ENCODE data around the gene UGT1A4.
"Not testable (repeated sequence)": the region's sequence is repeated elsewhere in the genome, so short reads cannot be mapped to it uniquely, and the experiment has no call there.

Gene UGT1A4

DNA sequence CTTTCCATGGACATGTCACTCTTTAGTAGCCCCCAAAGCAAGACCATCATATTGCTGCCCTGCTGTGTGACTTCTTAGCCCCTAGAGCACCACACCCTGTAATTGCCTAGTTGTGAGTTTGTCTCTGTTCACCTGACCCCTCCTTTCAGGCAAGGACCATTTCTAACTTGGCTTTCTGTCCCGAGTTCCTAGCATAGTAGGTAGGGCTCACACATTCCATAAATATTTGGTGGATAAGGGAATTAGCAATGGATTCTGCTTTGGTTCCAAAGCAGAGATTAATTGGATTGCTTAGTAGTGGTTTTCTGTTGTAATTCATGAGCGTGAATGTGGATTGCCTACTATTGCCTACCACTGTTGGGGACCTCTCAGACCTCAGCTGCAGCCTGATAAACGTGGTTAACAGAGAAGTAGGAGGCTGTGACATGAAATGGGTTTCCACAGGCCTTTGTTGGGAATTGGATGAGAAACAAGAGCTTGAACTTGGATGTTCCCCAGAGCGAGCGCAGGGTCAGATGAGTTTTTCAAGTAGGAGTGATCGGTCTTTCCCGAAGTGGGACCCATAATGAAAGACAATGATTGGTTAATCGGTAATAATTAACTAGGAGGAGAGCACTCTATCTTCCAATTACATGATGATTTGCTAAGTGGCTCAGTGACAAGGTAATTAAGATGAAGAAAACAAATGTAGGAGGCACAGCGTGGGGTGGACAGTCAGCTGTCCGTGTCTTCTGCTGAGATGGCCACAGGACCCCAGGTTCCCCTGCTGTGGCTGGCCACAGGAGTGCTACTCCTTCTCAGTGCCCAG is 28.1 kb downstream of the UGT1A4 start:
- in situ Hi-C loops (cut with MboI; ENCODE audit: low sequenced_read_pairs): no loop called here

DNA sequence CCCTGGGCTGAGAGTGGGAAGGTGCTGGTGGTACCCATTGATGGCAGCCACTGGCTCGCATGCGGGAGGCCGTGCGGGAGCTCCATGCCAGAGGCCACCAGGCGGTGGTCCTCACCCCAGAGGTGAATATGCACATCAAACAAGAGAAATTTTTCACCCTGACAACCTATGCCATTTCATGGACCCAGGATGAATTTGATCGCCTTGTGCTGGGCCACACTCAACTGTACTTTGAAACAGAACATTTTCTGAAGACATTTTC is 28.7 kb downstream of the UGT1A4 start:
- in situ Hi-C loops (cut with MboI; ENCODE audit: low sequenced_read_pairs): no loop called here

DNA sequence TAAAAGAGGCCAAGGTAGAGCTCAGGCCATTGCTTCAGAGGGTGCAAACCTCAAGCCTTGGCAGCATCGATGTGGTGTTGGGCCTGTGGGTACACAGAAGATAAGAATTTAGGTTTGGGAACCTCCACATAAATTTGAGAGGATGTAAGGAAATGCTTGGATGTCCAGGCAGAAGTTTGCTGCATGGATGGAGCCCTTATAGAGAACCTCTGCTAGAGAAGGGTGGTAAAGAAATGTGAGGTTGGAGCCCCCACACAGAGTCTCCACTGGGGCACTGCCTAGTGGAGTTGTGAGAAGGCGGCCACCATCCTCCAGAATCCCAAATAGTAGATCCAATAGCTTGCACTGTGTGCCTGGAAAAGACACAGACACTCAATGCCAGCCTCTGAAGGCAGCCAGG is 32.2 kb downstream of the UGT1A4 start:
- in situ Hi-C loops (cut with MboI; ENCODE audit: low sequenced_read_pairs): not testable (repeated sequence)

DNA sequence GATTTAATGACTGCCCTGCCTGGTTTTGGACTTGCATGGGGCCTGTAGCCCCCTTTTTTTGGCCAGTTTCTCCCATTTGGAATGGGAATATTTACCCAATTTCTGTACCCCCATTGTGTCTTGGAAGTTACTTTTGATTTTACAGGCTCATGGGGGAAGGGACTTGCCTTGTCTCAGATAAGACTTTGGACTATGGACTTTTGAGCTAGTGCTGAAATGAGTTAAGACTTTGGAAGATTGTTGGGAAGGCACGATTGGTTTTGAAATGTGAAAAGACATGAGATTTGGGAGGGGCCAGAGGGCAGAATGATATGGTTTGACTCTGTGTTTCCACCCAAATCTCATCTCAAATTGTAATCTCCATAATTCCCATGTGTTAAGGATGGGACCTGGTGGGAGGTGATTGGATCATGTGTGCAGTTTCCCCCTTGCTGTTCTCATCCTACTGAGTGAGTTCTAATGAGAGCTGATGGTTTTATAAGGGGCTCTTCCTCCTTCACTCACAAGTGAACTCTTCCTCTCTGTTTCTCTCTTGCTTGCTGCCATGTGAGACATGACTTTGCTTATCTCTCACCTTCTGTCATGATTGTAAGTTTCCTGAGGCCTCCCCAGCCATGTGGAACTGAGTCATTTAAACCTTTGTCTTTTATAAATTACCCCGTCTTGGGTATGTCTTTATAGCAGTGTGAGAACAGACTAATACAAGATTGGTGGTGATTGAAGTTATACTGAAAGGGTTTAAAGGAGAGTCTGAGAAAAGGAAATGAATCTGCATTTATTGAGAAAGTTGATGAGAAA is 32.9 kb downstream of the UGT1A4 start:
- in situ Hi-C loops (cut with MboI; ENCODE audit: low sequenced_read_pairs): not testable (repeated sequence)

DNA sequence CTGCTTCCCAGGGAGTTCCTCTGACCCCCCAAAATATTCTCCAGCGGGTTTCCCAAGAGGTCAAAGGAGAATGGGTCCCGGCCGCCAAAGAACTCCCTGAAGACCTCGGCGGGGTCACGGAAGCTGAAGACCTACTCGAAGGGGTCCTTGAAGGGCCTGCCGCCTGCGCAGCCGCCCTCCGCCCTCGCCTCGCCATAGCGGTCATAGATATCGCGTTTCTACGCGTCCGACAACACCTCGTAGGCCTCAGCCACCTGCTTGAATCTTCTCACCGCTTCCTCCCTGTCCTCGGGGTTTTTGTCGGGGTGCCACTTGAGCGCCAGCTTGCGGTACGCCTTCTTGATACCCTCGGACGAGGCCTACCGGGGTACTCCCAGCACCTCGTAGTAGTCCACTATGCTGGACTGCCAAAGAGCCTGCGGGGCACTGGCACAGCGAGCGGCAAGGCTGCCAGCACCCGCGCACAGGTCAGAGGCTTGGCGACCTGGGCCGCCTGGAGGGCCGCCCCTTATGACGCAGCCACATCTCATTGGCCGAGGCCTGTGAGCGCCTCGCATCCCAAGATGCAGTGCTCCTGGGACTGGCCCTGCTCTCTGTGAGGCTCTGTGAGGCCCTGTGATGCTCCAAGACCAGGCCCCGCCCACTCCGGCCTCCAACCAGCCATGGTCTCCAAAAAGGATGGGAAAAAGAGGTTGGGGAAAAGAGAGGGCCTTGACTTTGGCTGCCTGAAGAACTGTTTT is 36.5 kb downstream of the UGT1A4 start:
- in situ Hi-C loops (cut with MboI; ENCODE audit: low sequenced_read_pairs): no loop called here

DNA sequence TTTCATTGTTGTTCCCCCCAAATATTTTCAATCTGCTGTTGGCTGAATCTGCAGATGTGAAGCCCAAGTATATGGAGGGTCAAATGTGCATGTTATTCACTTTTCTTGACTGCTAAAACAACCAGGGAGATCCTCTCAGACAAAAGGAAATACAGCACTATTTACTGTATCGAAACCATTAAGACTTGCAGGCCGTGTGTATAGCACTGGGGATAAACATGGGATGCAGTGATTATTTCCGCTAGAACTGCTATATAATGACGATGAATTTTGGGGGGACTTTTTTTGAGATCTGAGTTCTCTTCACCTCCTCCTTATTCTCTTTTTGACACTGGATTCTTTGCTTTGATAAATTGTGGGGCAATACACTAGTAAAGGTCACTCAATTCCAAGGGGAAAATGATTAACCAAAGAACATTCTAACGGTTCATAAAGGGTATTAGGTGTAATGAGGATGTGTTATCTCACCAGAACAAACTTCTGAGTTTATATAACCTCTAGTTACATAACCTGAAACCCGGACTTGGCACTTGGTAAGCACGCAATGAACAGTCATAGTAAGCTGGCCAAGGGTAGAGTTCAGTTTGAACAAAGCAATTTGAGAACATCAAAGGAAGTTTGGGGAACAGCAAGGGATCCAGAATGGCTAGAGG is 38.0 kb downstream of the UGT1A4 start:
- in situ Hi-C loops (cut with MboI; ENCODE audit: low sequenced_read_pairs): no loop called here

DNA sequence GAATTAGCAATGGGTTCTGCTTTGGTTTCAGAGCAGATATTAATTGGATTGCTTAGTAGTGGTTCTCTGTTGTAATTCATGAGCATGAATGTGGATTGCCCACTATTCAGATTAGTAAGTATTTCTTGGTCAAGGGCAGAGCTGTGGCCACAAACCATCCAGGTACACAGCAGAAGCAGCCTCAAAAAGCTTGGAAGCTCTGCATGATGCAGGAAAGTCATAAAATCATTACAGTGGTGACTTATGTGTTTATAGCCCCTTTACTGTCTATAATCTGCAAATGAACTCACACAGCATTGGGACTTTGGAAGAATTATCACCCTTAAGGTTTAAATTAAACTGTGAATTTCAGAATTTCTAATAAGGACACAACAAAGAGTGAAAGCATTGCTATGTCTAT is 39.6 kb downstream of the UGT1A4 start:
- in situ Hi-C loops (cut with MboI; ENCODE audit: low sequenced_read_pairs): no loop called here

DNA sequence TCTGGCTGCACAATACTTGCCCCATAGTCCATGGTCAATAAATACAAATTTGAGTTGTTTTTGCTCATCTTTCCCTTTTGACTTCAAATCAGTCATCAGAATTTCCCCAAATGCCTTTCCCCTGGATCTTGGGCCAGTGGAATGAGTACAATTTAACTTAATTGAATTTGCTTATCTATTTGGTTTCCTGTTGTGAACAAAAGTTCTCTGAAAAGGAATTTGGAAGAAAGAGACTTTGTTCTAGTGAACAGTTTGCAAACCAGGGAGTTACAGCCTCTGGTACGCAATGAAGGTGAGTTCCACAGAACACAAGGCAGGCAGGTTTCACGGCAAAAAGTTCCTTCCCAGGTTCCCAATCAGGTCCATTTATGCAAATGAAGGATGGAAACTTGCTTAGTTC is 40.3 kb downstream of the UGT1A4 start:
- in situ Hi-C loops (cut with MboI; ENCODE audit: low sequenced_read_pairs): no loop called here

DNA sequence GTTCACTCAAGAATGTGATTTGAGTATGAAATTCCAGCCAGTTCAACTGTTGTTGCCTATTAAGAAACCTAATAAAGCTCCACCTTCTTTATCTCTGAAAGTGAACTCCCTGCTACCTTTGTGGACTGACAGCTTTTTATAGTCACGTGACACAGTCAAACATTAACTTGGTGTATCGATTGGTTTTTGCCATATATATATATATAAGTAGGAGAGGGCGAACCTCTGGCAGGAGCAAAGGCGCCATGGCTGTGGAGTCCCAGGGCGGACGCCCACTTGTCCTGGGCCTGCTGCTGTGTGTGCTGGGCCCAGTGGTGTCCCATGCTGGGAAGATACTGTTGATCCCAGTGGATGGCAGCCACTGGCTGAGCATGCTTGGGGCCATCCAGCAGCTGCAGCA is 41.5 kb downstream of the UGT1A4 start, which contains the start of gene UGT1A1:
Gene UGT1A1 (plus strand): TSS at position 228 of the 400 bp plus-strand sequence. CDS start 18 bp downstream, at position 246.
- in situ Hi-C loops (cut with MboI; ENCODE audit: low sequenced_read_pairs): no loop called here

DNA sequence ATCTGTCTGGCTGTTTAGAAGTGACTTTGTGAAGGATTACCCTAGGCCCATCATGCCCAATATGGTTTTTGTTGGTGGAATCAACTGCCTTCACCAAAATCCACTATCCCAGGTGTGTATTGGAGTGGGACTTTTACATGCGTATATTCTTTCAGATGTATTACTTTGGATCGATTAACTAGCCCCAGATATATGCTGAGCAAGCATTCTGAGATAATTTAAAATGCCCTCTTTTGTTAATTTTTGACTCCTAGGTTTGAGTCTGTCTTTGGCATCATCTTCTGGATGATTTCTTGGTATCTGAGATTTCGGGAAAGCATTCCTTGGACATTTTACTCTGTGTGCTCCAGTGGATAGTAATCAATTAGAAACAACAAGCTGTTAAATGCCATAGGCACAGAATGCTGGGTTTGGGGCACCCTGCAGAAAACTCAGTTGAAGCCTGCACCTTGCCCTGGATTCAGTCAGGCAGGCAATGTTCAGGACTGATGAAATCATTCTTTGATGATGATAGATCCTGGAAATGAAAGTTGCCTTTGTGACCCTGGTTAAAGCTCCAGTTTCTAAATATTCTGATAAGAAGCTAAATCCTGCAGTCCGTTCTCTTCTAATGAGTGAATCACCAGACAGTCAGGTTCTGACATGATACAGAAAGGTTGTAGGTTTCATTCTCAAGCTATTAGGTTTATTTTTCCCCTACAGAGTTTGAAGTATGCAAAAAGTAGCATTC is 42.7 kb downstream of the UGT1A4 start:
- in situ Hi-C loops (cut with MboI; ENCODE audit: low sequenced_read_pairs): no loop called here

DNA sequence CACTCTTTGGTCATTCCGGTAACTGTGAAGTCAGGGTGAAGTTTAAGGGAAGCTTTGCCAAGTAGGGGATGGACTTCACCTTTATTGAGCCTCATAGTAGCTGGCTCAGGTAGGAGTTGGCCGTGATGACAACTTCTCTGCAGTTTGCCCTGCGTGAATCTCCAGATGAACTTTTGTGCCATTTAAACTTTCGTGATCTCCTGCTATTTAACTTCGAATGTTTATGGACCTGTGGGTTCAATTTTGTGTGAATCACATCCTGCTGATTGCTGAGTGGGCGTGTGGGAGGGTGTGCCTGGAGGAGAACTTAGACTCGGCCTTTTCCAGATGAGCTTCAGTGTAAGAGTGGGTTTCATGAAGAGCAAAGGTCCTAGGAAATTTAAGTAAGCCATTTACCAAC is 45.7 kb downstream of the UGT1A4 start:
- in situ Hi-C loops (cut with MboI; ENCODE audit: low sequenced_read_pairs): no loop called here

DNA sequence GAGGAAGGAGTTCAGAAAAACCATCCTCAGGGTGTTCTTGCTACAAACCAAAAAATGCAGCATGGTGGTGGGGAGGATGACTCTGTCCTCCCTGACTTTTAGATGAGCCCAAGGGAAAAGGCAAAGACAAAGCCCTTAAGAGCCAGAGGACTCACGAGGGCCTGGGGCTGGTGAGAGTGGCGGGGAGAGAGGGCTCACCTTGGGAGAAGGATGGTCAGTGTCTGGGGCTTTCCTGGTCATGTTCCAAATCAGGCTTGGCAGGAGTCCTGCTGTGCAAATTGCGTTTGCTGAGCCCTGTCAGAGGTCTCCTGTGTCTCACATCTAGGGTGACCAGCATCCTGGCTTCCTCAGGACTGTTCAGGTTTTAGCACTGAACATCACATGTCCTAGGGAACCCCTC is 46.2 kb downstream of the UGT1A4 start:
- in situ Hi-C loops (cut with MboI; ENCODE audit: low sequenced_read_pairs): no loop called here

DNA sequence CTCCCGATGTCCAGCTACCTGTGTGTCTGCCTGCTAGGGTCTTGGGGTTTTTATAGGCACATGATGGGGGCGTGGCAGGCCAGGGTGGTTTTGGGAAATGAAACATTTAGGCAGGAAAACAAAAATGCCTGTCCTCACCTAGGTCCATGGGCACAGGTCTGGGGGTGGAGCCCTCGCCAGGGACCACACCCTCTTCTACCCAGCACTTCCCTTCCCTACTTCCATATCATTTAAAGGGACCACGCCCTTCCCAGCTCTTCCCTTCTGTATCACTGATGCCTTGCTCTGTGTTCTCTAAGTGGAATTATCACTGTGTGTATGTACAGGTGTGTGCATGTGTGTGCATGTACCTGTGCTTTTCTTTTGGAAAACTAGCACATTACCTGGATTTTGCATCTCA is 47.9 kb downstream of the UGT1A4 start:
- in situ Hi-C loops (cut with MboI; ENCODE audit: low sequenced_read_pairs): no loop called here

DNA sequence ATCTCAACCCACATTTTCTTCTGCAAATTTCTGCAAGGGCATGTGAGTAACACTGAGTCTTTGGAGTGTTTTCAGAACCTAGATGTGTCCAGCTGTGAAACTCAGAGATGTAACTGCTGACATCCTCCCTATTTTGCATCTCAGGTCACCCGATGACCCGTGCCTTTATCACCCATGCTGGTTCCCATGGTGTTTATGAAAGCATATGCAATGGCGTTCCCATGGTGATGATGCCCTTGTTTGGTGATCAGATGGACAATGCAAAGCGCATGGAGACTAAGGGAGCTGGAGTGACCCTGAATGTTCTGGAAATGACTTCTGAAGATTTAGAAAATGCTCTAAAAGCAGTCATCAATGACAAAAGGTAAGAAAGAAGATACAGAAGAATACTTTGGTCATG is 49.5 kb downstream of the UGT1A4 start:
- in situ Hi-C loops (cut with MboI; ENCODE audit: low sequenced_read_pairs): no loop called here

DNA sequence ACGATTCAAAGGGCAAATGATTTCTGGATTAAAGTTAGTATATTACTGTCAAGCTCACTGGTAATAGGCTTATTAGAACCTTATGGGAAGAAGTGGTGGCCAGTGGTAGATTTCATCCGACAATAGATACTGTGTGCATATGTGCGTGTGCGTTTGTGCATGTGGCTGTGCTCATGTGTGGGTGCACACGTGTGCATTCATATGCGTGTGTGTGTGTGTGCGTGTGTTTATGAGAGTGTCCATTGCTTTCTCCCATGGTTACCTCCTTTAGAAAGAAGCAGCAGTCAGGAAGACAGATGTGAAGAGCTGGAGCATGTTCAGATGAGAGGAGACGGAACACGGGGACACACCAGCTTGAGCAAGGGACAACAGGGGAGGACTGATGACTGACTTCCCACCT is 50.7 kb downstream of the UGT1A4 start:
- in situ Hi-C loops (cut with MboI; ENCODE audit: low sequenced_read_pairs): no loop called here

DNA sequence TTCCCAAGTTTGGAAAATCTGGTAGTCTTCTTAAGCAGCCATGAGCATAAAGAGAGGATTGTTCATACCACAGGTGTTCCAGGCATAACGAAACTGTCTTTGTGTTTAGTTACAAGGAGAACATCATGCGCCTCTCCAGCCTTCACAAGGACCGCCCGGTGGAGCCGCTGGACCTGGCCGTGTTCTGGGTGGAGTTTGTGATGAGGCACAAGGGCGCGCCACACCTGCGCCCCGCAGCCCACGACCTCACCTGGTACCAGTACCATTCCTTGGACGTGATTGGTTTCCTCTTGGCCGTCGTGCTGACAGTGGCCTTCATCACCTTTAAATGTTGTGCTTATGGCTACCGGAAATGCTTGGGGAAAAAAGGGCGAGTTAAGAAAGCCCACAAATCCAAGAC is 53.6 kb downstream of the UGT1A4 start:
- in situ Hi-C loops (cut with MboI; ENCODE audit: low sequenced_read_pairs): no loop called here

DNA sequence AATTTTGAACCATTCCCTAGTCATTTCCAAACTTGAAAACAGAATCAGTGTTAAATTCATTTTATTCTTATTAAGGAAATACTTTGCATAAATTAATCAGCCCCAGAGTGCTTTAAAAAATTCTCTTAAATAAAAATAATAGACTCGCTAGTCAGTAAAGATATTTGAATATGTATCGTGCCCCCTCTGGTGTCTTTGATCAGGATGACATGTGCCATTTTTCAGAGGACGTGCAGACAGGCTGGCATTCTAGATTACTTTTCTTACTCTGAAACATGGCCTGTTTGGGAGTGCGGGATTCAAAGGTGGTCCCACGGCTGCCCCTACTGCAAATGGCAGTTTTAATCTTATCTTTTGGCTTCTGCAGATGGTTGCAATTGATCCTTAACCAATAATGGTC is 54.0 kb downstream of the UGT1A4 start:
- in situ Hi-C loops (cut with MboI; ENCODE audit: low sequenced_read_pairs): no loop called here

DNA sequence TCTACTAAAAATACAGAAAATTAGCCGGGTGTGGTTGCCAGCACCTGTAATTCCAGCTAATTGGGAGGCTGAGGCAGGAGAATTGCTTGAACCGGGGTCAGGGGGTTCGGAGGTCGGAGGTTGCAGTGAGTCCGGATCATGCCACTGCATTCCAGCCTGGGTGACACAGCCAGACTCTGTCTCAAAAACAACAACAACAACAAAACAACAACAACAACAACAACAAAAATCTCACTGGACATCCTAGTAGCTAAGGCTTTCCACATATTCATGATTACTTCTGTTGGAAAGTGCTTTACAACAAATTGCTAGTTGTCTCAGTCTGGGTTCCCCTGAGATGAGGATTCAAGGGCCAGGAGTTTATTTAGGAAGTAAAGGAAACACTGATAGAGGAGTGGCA is 55.3 kb downstream of the UGT1A4 start:
- in situ Hi-C loops (cut with MboI; ENCODE audit: low sequenced_read_pairs): no loop called here

DNA sequence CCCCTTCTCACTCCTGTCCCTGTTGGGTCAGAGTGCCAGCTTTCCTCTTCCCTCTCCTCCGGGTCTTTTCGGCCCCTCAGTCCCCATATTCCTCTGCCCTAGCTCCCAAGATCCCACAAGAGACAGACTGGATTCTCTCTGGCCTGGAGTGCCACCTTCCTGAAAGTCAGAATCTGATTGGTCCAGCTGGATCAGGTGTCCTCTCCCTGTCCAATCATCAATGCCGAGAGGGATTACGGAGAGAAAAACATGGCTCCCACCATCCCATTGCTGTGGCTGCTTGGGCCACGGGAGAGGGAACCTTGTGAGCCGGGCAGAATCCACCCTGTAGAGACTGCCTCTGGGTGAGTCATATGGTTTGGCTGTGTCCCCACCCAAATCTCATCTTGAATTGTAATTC is 56.9 kb downstream of the UGT1A4 start:
- in situ Hi-C loops (cut with MboI; ENCODE audit: low sequenced_read_pairs): no loop called here

DNA sequence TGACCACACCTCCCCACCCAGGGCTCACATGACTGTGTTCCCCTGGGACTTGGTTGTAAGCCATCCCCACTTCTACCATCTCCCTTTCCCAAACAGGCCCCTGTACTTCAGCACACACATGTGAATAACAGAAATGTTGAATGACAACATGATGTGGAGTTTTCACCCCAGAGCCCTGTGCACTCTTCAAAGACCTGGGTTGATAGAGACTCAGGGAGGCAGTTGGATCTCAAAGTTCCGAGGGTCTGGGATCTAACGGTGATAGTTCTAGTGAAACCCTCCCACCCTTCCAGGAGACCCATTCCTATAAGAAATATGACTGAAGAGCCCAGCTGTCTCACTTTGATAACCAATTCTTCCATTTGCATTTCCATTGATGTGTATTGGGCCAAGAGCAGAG is 59.5 kb downstream of the UGT1A4 start, which contains the start of gene MROH2A:
Gene MROH2A (plus strand): TSS at position 301 of the 400 bp plus-strand sequence. CDS start 1,029 bp downstream, outside the sequence.
- in situ Hi-C loops (cut with MboI; ENCODE audit: low sequenced_read_pairs): no loop called here

Data from hTERT RPE-1 (cell line).